A673 (cell line): ENCODE results near the gene SYAP1. TPM values are rescaled to one million over a fixed set of nuclear protein-coding genes. Genes with fewer than 3 reads are reported as not detected.

ENCODE experiments used
- BruUV-seq: library from RNA; stranded (reverse); fragments of 400-500 nt; replicated peaks from 2 replicates; lab custom pipeline; 2021; lab: Mats Ljungman, UMichigan
- CTCF ChIA-PET: fragments of 300-600 bp; sonication (Branson Sonifier 250); formaldehyde crosslinking; loops from one replicate; lab custom pipeline; 2022; ENCODE audit warnings: antibody characterized with exemption; lab: Charles Lee
- POLR2A ChIA-PET: fragments of 300-600 bp; sonication (Branson Sonifier 250); formaldehyde crosslinking; loops from one replicate; lab custom pipeline; 2022; ENCODE audit warnings: antibody characterized with exemption; ENCODE audit not compliant: low non-redundant PET; lab: Charles Lee
- DNase-seq: peaks from one replicate; pipeline ENCODE4 v3.0.0-alpha.2; 2015; ENCODE audit warnings: low spot score
- H3K27ac ChIP-seq: fragments of 200-600 bp; sonication (generic); 2 replicates; pipeline ENCODE4 v1.5.1; 2016; ENCODE audit warnings: mixed run types, low read depth, mild to moderate bottlenecking, mixed read lengths, antibody characterized with exemption, low read length; ENCODE audit not compliant: poor library complexity, severe bottlenecking
- H3K27me3 ChIP-seq: fragments of 200-600 bp; sonication (generic); replicated peaks from 2 replicates; pipeline ENCODE4 v1.6.1; 2017; ENCODE audit warnings: mixed run types, low read depth, mild to moderate bottlenecking, mixed read lengths, antibody characterized with exemption, low read length; ENCODE audit not compliant: insufficient read depth, poor library complexity
- H3K36me3 ChIP-seq: fragments of 200-600 bp; sonication (generic); 2 replicates; pipeline ENCODE4 v1.6.1; 2016; ENCODE audit warnings: mixed run types, mild to moderate bottlenecking, mixed read lengths, antibody characterized with exemption, low read length; ENCODE audit not compliant: insufficient read depth, poor library complexity, severe bottlenecking
- H3K4me1 ChIP-seq: fragments of 200-600 bp; sonication (generic); 2 replicates; pipeline ENCODE4 v1.6.1; 2017; ENCODE audit warnings: mixed run types, mild to moderate bottlenecking, mixed read lengths, antibody characterized with exemption, low read length; ENCODE audit not compliant: insufficient read depth, poor library complexity, severe bottlenecking
- H3K4me3 ChIP-seq: fragments of 200-600 bp; sonication (generic); 2 replicates; pipeline ENCODE4 v1.5.1; 2016; ENCODE audit warnings: low read depth, mixed run types, mild to moderate bottlenecking, mixed read lengths, low read length; ENCODE audit not compliant: poor library complexity, severe bottlenecking
- H3K9me3 ChIP-seq: fragments of 200-600 bp; sonication (generic); 2 replicates; pipeline ENCODE4 v1.6.1; 2016; ENCODE audit warnings: mixed run types, low read depth, mild to moderate bottlenecking, mixed read lengths, antibody characterized with exemption, low read length; ENCODE audit not compliant: poor library complexity, severe bottlenecking
- EZH2 ChIP-seq: fragments of 200-600 bp; sonication (generic); IDR thresholded peaks from 2 replicates; pipeline ENCODE4 v1.6.1; 2017; ENCODE audit warnings: borderline replicate concordance, low read depth, mild to moderate bottlenecking, mixed read lengths, antibody characterized with exemption, low read length; ENCODE audit not compliant: poor library complexity, severe bottlenecking
- intact Hi-C: fragments of 100-400 bp; cut with micrococcal nuclease; formaldehyde crosslinking; loops from one replicate; pipeline ENCODE4 v1.10.0; 2022; ENCODE audit not compliant: unreplicated experiment
- total RNA-seq: library from RNA; stranded (reverse); gene quantifications from 2 replicates; pipeline ENCODE4 v1.2.3, GENCODE V29; 2021
- TF ChIP-seq, protein P1 (sequence below): fragments of 300-800, 200-600 bp; sonication (generic); conservative IDR thresholded peaks from 2 replicates; pipeline ENCODE4 v1.5.1; 2017; ENCODE audit warnings: low read depth, mild to moderate bottlenecking, antibody characterized with exemption, low read length, moderate library complexity, mixed read lengths

Gene SYAP1
- total RNA-seq, 1 experiment from 2014 or later = 41.8 TPM

DNA sequence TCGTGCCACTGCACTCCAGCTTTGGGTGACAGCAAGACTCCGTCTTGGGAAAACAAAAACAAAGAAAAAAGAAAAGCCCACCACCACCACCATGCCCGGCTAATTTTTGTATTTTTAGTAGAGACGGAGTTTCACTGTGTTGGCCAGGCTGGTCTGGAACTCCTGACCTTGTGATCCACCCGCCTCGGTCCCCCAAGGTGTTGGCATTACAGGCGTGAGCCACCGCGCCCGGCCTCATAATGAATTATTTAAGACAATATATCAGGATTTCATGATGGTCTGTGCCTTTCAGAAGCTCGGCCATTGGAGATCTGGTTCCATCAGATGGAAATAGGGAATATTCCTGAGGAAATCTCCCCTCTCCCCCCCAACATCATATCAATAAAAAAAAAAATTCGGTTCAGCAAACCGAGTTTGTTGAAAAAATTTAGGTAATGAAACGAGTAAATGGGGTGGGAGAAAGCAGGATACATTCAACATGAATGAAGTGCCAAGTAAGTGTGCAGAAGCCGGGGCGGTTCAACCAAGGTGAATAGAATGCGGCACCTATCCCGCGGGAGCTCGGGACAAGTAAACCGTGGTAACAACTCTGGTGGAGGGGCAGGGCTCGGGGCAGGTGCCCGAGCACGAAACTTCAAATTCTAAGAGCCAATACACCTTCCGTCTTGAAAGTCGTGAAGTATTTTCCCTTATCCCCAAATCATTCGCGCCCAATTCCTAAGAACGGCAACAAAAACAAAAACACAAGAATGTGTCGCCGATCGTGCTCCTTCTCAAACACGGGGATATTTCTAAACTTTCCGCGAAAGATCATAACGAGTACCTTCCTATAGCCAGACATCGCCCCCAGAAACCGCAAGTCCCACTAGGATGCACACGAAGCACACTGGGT lies 66.1 kb downstream of the SYAP1 start:
- no peak for TF ChIP-seq EZH2
- TF ChIP-seq, protein P1, sequence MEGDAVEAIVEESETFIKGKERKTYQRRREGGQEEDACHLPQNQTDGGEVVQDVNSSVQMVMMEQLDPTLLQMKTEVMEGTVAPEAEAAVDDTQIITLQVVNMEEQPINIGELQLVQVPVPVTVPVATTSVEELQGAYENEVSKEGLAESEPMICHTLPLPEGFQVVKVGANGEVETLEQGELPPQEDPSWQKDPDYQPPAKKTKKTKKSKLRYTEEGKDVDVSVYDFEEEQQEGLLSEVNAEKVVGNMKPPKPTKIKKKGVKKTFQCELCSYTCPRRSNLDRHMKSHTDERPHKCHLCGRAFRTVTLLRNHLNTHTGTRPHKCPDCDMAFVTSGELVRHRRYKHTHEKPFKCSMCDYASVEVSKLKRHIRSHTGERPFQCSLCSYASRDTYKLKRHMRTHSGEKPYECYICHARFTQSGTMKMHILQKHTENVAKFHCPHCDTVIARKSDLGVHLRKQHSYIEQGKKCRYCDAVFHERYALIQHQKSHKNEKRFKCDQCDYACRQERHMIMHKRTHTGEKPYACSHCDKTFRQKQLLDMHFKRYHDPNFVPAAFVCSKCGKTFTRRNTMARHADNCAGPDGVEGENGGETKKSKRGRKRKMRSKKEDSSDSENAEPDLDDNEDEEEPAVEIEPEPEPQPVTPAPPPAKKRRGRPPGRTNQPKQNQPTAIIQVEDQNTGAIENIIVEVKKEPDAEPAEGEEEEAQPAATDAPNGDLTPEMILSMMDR = no peak
- CTCF ChIA-PET = no interaction called here
- Histone ChIP-seq H3K4me3 (peak overlapping the region; percentile 73), H3K4me1 (peaks cover 2% of the 10 kb centered on the region), H3K27ac (peak overlapping the region; percentile 3), H3K27me3 (no peaks in the 10 kb centered on the region), H3K9me3 (no peaks in the 10 kb centered on the region), H3K36me3 (no peaks in the 10 kb centered on the region)
- no peak for DNase-seq
- intact Hi-C loops = no loop called here
- TSS peak; percentile 89 for BruUV-seq
- POLR2A ChIA-PET = no interaction called here

- H3K27ac ChIP-seq = peak within 1 kb of the TSS; percentile 58
- DNase-seq = peak; percentile 100
- ChIA-PET CTCF (no interaction called here), POLR2A (no interaction called here)
- TF ChIP-seq, protein P1 = no peak
- no peak for TF ChIP-seq EZH2
- no peaks in the 10 kb centered on the region for H3K9me3 ChIP-seq
- BruUV-seq = no TSS peak
- peaks cover 3% of the 10 kb centered on the region for H3K4me1 ChIP-seq
- H3K36me3 ChIP-seq = no peaks in the 10 kb centered on the region
- intact Hi-C loops = no loop called here
- H3K27me3 ChIP-seq = no peaks in the 10 kb centered on the region
- H3K4me3 ChIP-seq = peak within 1 kb of the TSS; percentile 73
Observed at GRCh38 chrX:16786139-16786790, 66.9 kb downstream of the SYAP1 start, which contains the start of gene TXLNG. Gene TXLNG (plus strand): TSS chrX:16786466. CDS start chrX:16786488, 22 bp downstream.

GRCh38 chrX:16786791-16787735 lies 67.7 kb downstream of the SYAP1 start:
- TF ChIP-seq, protein P1 = no peak
- no peak for TF ChIP-seq EZH2
- intact Hi-C loops = no loop called here
- Histone ChIP-seq H3K9me3 (no peaks in the 10 kb centered on the region), H3K27me3 (no peaks in the 10 kb centered on the region), H3K4me1 (peaks cover 3% of the 10 kb centered on the region), H3K36me3 (no peaks in the 10 kb centered on the region), H3K27ac (peak overlapping the region; percentile 58), H3K4me3 (peak overlapping the region; percentile 73)
- DNase-seq = no peak
- BruUV-seq = no TSS peak
- POLR2A ChIA-PET = interaction anchor here (0.7 kb wide), 1 partner anchor 68 kb away, joined by 7 read pairs; the partner anchor contains the start of gene SYAP1
- CTCF ChIA-PET = no interaction called here
